Trophoblast cell (in vitro differentiated cells and primary cell): ENCODE data around the gene GAB3.

ENCODE experiments used
- DNase-seq, 2 donors: peaks; one replicate each; pipeline ENCODE4 v3.0.0-alpha.2; 2016
- H2AFZ ChIP-seq: 2 replicates; pipeline ENCODE4 v1.6.1; 2013; ENCODE audit warnings: low read length, moderate library complexity, mild to moderate bottlenecking; ENCODE audit not compliant: insufficient read depth, poor library complexity
- H2AK5ac ChIP-seq: 2 replicates; pipeline ENCODE4 v1.6.1; 2013; ENCODE audit warnings: mild to moderate bottlenecking, low read length
- H2BK120ac ChIP-seq: 2 replicates; pipeline ENCODE4 v1.6.1; 2013; ENCODE audit warnings: low read length, mild to moderate bottlenecking, moderate library complexity; ENCODE audit not compliant: insufficient read depth, poor library complexity
- H2BK12ac ChIP-seq: 2 replicates; pipeline ENCODE4 v1.6.1; 2013; ENCODE audit warnings: mild to moderate bottlenecking, low read length, moderate library complexity
- H2BK5ac ChIP-seq: 2 replicates; pipeline ENCODE4 v1.6.1; 2013; ENCODE audit warnings: low read length, low read depth, moderate library complexity, mild to moderate bottlenecking; ENCODE audit not compliant: poor library complexity
- H3K14ac ChIP-seq: 2 replicates; pipeline ENCODE4 v1.6.1; 2013; ENCODE audit warnings: mild to moderate bottlenecking, low read length
- H3K18ac ChIP-seq: 2 replicates; pipeline ENCODE4 v1.6.1; 2013; ENCODE audit warnings: mild to moderate bottlenecking, low read length
- H3K23ac ChIP-seq: 2 replicates; pipeline ENCODE4 v1.6.1; 2013; ENCODE audit warnings: low read length
- H3K27ac ChIP-seq: 2 replicates; pipeline ENCODE4 v1.5.1; 2013; ENCODE audit warnings: low read depth, mild to moderate bottlenecking, inconsistent platforms, low read length, moderate library complexity
- H3K27me3 ChIP-seq: 2 replicates; pipeline ENCODE4 v1.6.1; 2013; ENCODE audit warnings: inconsistent platforms, mild to moderate bottlenecking, low read length, moderate library complexity; ENCODE audit not compliant: insufficient read depth
- H3K36me3 ChIP-seq, 2 experiments: 1 replicate in 1 of 2; 2 replicates in 1 of 2; pipeline ENCODE4 v1.6.1; 2013; ENCODE audit warnings: low read length in 2 of 2, mild to moderate bottlenecking in 2 of 2, moderate library complexity in 1 of 2; ENCODE audit not compliant: insufficient read depth in 2 of 2, control insufficient read depth in 1 of 2
- H3K4ac ChIP-seq: 2 replicates; pipeline ENCODE4 v1.6.1; 2013; ENCODE audit warnings: low read depth, mild to moderate bottlenecking, low read length, moderate library complexity
- H3K4me1 ChIP-seq, 2 experiments: 1 replicate in 1 of 2; 2 replicates in 1 of 2; pipeline ENCODE4 v1.6.1; 2013; ENCODE audit warnings: low read length in 2 of 2, mild to moderate bottlenecking in 2 of 2, moderate library complexity in 1 of 2; ENCODE audit not compliant: insufficient read depth in 2 of 2, control insufficient read depth in 1 of 2
- H3K4me2 ChIP-seq: 2 replicates; pipeline ENCODE4 v1.6.1; 2013; ENCODE audit warnings: inconsistent platforms, mild to moderate bottlenecking, low read length, moderate library complexity
- H3K4me3 ChIP-seq: 2 replicates; pipeline ENCODE4 v1.5.1; 2013; ENCODE audit warnings: mild to moderate bottlenecking, low read depth, low read length, inconsistent platforms
- H3K79me1 ChIP-seq: one replicate; pipeline ENCODE4 v1.6.1; 2013; ENCODE audit warnings: low read length
- H3K79me2 ChIP-seq: 2 replicates; pipeline ENCODE4 v1.6.1; 2013; ENCODE audit warnings: low read length, mild to moderate bottlenecking; ENCODE audit not compliant: control insufficient read depth, insufficient read depth, poor library complexity
- H3K9ac ChIP-seq: 2 replicates; pipeline ENCODE4 v1.6.1; 2013; ENCODE audit warnings: mild to moderate bottlenecking, low read length
- H3K9me3 ChIP-seq: 2 replicates; pipeline ENCODE4 v1.6.1; 2013; ENCODE audit warnings: low read depth, mild to moderate bottlenecking, control low read depth, inconsistent platforms, low read length; ENCODE audit not compliant: insufficient read depth
- H4K12ac ChIP-seq: 2 replicates; pipeline ENCODE4 v1.6.1; 2013; ENCODE audit warnings: low read depth, mild to moderate bottlenecking, low read length, moderate library complexity
- H4K8ac ChIP-seq: 2 replicates; pipeline ENCODE4 v1.6.1; 2013; ENCODE audit warnings: low read depth, mild to moderate bottlenecking, low read length, moderate library complexity
- H4K91ac ChIP-seq: one replicate; pipeline ENCODE4 v1.6.1; 2013; ENCODE audit warnings: low read depth, mild to moderate bottlenecking, low read length, moderate library complexity
- WGBS: extraction: QIAGEN DNeasy Blood & Tissue Kit; methylation state at CpG from one replicate; pipeline ENCODE4 v1.1.7; 2013; ENCODE audit warnings: missing lambda C conversion rate; ENCODE audit not compliant: insufficient read length, insufficient coverage; ENCODE audit errors: extremely low coverage; 5-methylcytosine and 5-hydroxymethylcytosine counted together

Gene GAB3

DNA sequence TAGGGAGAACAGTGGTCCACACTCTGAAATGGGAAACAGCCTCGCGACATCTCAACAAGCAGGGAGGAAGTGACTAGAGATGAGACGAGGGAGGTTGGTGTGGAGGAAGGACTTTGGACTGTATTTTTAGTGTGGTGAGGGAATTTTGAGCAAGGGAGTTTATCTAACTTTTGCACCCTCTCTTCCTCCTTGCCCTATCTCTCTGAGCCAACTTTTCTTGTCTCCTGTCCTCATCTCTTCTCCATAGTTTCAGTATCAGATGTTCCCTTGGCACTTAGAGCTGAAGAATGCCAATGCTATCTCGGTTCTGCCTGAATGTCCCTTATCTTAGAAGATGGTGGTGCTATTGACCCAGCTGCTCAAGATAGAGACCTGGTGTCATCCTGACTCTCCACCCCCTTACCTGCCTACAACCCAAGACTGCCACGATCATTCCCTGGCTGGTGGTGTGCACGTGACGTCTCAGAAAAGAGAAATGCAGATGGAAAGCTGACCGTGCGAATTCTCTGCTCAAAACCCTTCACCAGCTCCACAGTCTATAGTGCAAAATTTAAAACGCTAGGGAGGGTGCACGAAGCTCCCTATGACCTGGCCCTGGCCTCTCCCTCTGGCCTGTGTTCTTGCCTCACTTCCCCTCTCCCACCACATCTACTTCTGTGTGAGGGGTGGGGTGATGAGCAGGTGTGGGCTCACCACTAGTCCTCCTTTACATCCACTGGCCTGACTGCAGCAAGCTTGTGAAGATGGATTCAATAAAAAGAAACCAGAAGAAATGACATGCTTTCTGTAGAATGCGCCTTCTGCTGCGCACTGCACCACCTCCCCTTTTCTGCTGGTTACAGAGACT is 33.5 kb upstream of the GAB3 start:
- peaks cover 5 to 15% of the 10 kb centered on the region in 2 experiments for H3K36me3 ChIP-seq
- WGBS, result no CpG with 5 or more reads among the region's 13 CpGs
- H3K4me3 ChIP-seq, result no peak overlapping the region
- no peak overlapping the region for H2BK5ac ChIP-seq
- no peak overlapping the region for H4K12ac ChIP-seq
- H2AFZ ChIP-seq, result no peak overlapping the region
- no peak overlapping the region for H3K23ac ChIP-seq
- peaks cover 1% of the 10 kb centered on the region for H3K79me2 ChIP-seq
- no peaks in the 10 kb centered on the region for H3K79me1 ChIP-seq
- H3K14ac ChIP-seq, result no peak overlapping the region
- no peak overlapping the region for H3K9ac ChIP-seq
- H2BK120ac ChIP-seq, result no peak overlapping the region
- H3K27ac ChIP-seq, result no peak overlapping the region
- H3K27me3 ChIP-seq, result no peaks in the 10 kb centered on the region
- H3K9me3 ChIP-seq, result no peaks in the 10 kb centered on the region
- no peak overlapping the region for H2BK12ac ChIP-seq
- H3K4me1 ChIP-seq, result peaks cover 0 to 2% of the 10 kb centered on the region in 2 experiments
- H4K8ac ChIP-seq, result no peak overlapping the region
- H3K4ac ChIP-seq, result no peak overlapping the region
- H3K4me2 ChIP-seq, result no peak overlapping the region
- H2AK5ac ChIP-seq, result no peak overlapping the region
- H3K18ac ChIP-seq, result no peak overlapping the region
- H4K91ac ChIP-seq, result no peak overlapping the region
- peak in 1 of 2 donors; percentile 60 for DNase-seq

DNA sequence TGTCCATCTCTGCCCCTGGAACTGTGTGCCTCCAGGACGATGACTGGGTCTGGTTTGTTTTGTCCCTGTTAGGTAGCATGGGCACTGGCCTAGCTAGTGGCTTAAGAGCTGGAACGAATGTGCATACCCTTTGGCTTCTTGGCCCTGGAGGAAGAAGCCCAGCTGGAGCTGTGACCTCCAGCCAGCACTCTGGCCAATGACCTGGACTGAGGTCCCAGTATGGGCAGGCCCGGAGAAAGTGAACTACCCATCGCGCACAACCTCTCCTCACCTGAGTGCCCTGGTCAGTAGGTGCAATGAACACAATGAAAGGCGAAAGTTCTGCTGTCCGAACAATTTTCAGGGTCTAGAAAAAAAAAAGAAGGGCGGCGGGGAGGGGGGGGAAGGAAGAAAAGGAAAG is 30.1 kb upstream of the GAB3 start:
- no CpG with 5 or more reads among the region's 9 CpGs for WGBS
- no peak overlapping the region for H3K27ac ChIP-seq

DNA sequence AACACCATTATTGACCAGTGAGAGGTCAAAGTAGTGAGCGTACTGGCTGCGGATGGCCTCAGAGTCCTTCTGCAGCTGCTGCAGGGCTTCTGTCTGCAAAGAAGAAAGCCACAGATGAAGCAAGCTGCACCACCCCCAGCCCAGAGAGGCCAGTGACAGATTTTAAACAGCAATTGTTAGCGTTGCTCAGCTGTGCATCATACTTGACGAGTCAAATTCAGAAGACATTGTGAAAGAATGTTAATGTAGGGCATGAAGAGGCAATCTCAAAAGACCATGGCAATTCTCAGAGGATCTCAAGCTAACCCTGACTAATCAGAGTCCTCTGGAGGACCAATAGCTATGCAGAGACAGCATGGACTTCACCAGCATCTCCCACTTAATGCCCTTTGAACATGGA is 28.4 kb upstream of the GAB3 start:
- Histone ChIP-seq H3K14ac (no peak overlapping the region), H3K36me3 (peaks cover 31 to 39% of the 10 kb centered on the region in 2 experiments), H3K27me3 (no peaks in the 10 kb centered on the region), H3K18ac (no peak overlapping the region), H3K79me2 (no peaks in the 10 kb centered on the region), H3K9ac (no peak overlapping the region), H3K4me2 (no peak overlapping the region), H3K4me3 (no peak overlapping the region), H2BK120ac (no peak overlapping the region), H4K12ac (no peak overlapping the region), H3K27ac (no peak overlapping the region), H4K8ac (no peak overlapping the region), H2BK5ac (no peak overlapping the region), H3K23ac (no peak overlapping the region), H2AFZ (no peak overlapping the region), H4K91ac (no peak overlapping the region), H2AK5ac (no peak overlapping the region), H3K9me3 (no peaks in the 10 kb centered on the region), H2BK12ac (no peak overlapping the region), H3K4ac (no peak overlapping the region), H3K4me1 (no peaks in the 10 kb centered on the region), H3K79me1 (no peaks in the 10 kb centered on the region)
- WGBS, result no CpG with 5 or more reads among the region's 4 CpGs
- peak; percentile 67 to 79 for DNase-seq

More for the DNA sequence above, 30.1 kb upstream of the GAB3 start:
- H3K9ac ChIP-seq, result no peak overlapping the region
- H3K18ac ChIP-seq, result no peak overlapping the region
- H3K23ac ChIP-seq, result no peak overlapping the region
- no peak overlapping the region for H2AFZ ChIP-seq
- H3K79me1 ChIP-seq, result no peaks in the 10 kb centered on the region
- H4K8ac ChIP-seq, result no peak overlapping the region
- H3K4me3 ChIP-seq, result no peak overlapping the region
- no peak overlapping the region for H2AK5ac ChIP-seq
- H3K79me2 ChIP-seq, result peaks cover 1% of the 10 kb centered on the region
- no peak overlapping the region for H4K12ac ChIP-seq
- DNase-seq, result no peak
- no peak overlapping the region for H2BK5ac ChIP-seq
- no peak overlapping the region for H3K4ac ChIP-seq
- H3K14ac ChIP-seq, result no peak overlapping the region
- H4K91ac ChIP-seq, result no peak overlapping the region
- no peak overlapping the region for H2BK120ac ChIP-seq
- no peaks in the 10 kb centered on the region for H3K9me3 ChIP-seq
- peaks cover 0 to 2% of the 10 kb centered on the region in 2 experiments for H3K4me1 ChIP-seq
- no peak overlapping the region for H3K4me2 ChIP-seq
- no peak overlapping the region for H2BK12ac ChIP-seq
- H3K27me3 ChIP-seq, result no peaks in the 10 kb centered on the region
- peaks cover 22 to 27% of the 10 kb centered on the region in 2 experiments for H3K36me3 ChIP-seq

DNA sequence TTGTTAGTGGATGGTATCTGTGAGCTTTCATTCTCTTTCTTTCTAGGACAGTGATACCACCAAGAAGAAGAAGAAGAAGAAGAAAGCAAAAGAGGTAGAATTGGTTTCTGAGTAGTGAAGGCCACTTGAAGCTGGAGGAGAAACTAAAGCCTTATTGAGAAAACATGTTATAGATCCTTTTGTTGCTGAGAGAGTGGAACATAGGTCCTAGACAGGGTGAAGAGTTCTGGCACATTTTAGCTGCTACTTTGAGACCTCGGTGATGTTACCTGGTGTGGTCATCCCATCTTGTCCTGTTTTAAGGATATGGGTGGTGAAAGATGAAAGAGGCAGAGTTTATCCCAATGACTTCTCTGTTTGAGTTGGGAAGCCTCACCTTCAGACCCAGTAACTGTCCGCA is 25.9 kb upstream of the GAB3 start:
- Histone ChIP-seq H4K12ac (no peak overlapping the region), H3K27ac (no peak overlapping the region), H3K4me2 (no peak overlapping the region), H3K79me2 (no peaks in the 10 kb centered on the region), H3K18ac (no peak overlapping the region), H2AFZ (no peak overlapping the region), H3K4me3 (no peak overlapping the region), H3K79me1 (no peaks in the 10 kb centered on the region), H4K91ac (no peak overlapping the region), H2AK5ac (no peak overlapping the region), H3K9me3 (no peaks in the 10 kb centered on the region), H3K14ac (no peak overlapping the region), H3K27me3 (no peaks in the 10 kb centered on the region), H3K36me3 (peaks cover 36 to 47% of the 10 kb centered on the region in 2 experiments), H3K4ac (no peak overlapping the region), H4K8ac (no peak overlapping the region), H3K9ac (no peak overlapping the region), H3K4me1 (no peaks in the 10 kb centered on the region), H2BK12ac (no peak overlapping the region), H2BK5ac (no peak overlapping the region), H3K23ac (no peak overlapping the region), H2BK120ac (no peak overlapping the region)
- DNase-seq, result no peak
- WGBS, result no CpG with 5 or more reads among the region's 2 CpGs
